ENCODE data around the gene PGRMC2.

Gene PGRMC2

GRCh38 chr4:128283071-128283470 is 4.5 kb downstream of the PGRMC2 start:
- H3K27ac ChIP-seq: peak overlapping the region; percentile 97
- TF ChIP-seq, protein P1, sequence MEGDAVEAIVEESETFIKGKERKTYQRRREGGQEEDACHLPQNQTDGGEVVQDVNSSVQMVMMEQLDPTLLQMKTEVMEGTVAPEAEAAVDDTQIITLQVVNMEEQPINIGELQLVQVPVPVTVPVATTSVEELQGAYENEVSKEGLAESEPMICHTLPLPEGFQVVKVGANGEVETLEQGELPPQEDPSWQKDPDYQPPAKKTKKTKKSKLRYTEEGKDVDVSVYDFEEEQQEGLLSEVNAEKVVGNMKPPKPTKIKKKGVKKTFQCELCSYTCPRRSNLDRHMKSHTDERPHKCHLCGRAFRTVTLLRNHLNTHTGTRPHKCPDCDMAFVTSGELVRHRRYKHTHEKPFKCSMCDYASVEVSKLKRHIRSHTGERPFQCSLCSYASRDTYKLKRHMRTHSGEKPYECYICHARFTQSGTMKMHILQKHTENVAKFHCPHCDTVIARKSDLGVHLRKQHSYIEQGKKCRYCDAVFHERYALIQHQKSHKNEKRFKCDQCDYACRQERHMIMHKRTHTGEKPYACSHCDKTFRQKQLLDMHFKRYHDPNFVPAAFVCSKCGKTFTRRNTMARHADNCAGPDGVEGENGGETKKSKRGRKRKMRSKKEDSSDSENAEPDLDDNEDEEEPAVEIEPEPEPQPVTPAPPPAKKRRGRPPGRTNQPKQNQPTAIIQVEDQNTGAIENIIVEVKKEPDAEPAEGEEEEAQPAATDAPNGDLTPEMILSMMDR (conservative IDR thresholded peaks at IDR 0.05): no peak

GRCh38 chr4:128282516-128282915 is 5.1 kb downstream of the PGRMC2 start:
- no peak overlapping the region for H3K27ac ChIP-seq
- TF ChIP-seq, protein P1 (conservative IDR thresholded peaks at IDR 0.05): no peak

DNA sequence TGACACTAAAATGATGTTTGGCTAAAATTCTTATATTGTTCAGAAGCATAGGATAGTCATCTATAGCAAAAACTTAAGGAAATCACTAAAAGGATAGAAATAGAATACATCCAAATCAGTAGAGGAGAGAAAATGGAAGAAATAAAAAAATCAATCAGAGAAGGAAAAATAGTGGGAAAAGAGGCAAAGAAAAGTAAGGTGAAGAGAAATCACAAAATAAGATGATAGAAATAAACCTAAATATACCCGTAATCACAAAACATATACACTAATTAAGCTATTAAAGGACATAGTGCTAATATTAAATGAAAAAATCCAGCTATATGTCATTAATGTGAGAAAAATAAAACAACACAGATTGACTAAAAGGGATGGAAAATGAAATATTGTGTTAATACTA is 6.3 kb downstream of the PGRMC2 start:
- no peak overlapping the region for H3K27ac ChIP-seq
- TF ChIP-seq, protein P1 (conservative IDR thresholded peaks at IDR 0.05): no peak

- TF ChIP-seq, protein P1 (conservative IDR thresholded peaks at IDR 0.05): no peak
- H3K27ac ChIP-seq: no peak overlapping the region
Observed at GRCh38 chr4:128279624-128280225, 7.9 kb downstream of the PGRMC2 start.

GRCh38 chr4:128277856-128278255 is 9.8 kb downstream of the PGRMC2 start:
- TF ChIP-seq, protein P1 (conservative IDR thresholded peaks at IDR 0.05): no peak
- no peak overlapping the region for H3K27ac ChIP-seq

DNA sequence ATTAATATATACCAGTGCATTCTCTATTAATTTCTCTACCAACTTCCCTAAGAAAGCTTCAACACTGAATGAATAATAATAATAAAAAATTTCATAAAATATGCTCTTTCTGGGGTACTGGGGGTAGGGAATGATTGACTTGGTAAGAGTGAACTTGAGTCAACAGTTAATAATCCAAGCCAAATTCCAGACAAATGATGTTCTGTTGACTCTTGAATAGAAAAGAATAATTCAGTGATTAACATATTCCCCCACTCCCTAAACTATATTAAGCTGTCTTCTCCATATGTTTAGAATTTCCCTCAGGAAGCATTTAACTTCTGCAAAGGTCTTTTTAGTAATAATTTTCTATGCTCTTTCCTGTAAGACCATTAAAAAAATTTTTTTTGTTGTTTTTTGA is 12.3 kb downstream of the PGRMC2 start:
- TF ChIP-seq, protein P1 (conservative IDR thresholded peaks at IDR 0.05): no peak

DNA sequence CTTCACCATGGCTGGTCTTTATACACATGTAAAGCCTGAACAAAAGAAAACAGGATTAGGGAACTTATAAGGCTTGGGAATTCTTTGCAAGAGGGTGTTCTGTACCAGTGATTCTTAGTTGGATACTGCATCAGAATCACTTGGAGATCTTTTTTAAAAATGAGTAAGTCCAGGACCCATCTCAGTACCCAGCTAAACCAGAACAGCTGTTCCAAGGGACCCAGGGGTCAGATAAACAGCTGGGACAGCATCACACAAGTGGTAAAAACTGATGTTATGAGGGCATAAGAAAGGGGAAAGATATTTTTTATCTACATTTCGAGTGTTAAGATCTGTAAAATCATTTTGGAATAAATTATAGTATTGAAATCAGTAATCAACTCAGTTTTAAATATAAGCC is 16.1 kb downstream of the PGRMC2 start:
- H3K27ac ChIP-seq: no peak overlapping the region
- TF ChIP-seq, protein P1 (conservative IDR thresholded peaks at IDR 0.05): no peak

More for the DNA sequence above, 12.3 kb downstream of the PGRMC2 start:
- H3K27ac ChIP-seq: no peak overlapping the region

Measured in VCaP (cell line).